K562 (cell line): Measurements from ENCODE around the gene MED15. TPM values are rescaled to one million over a fixed set of nuclear protein-coding genes. Genes with fewer than 3 reads are reported as not detected.

Experiments
- ATF1 ChIP-seq, 2 experiments: fragments of 450-650 bp in 1 of 2; IDR thresholded peaks; 2 replicates each; pipeline ENCODE4 v1.6.1; 2016; ENCODE audit warnings: missing compliant biosample characterization in 1 of 2, missing genetic modification characterization in 1 of 2
- CHCHD3 ChIP-seq: fragments of 250-450 bp; sonication (Bioruptor Pico); IDR thresholded peaks from 2 replicates; pipeline ENCODE4 v2.1.2; 2022; ENCODE audit warnings: mild to moderate bottlenecking
- CTBP1 ChIP-seq: fragments of 450-650 bp; IDR thresholded peaks from 2 replicates; pipeline ENCODE4 v1.6.1; 2016; ENCODE audit warnings: borderline replicate concordance
- CTCF ChIP-seq, 3 experiments: IDR thresholded peaks in 2 of 3; conservative IDR thresholded peaks in 1 of 3; 2 replicates each; pipeline ENCODE4 v1.5.1; 2011 to 2012; ENCODE audit warnings: low read length in 3 of 3, mild to moderate bottlenecking in 3 of 3, control low read depth in 2 of 3, improper control_type of control experiment in 1 of 3, inconsistent platforms in 1 of 3, low read depth in 1 of 3, mixed read lengths in 1 of 3, moderate library complexity in 1 of 3; ENCODE audit not compliant: insufficient read depth in 2 of 3
- E2F5 ChIP-seq: sonication (generic); formaldehyde crosslinking; IDR thresholded peaks from 2 replicates; pipeline ENCODE4 v1.8.0; 2022; ENCODE audit warnings: mild to moderate bottlenecking, missing genetic modification reagents
- FOXA3 ChIP-seq, 2 experiments: fragments of 450-650 bp in 1 of 2; sonication (generic) in 1 of 2; formaldehyde crosslinking; IDR thresholded peaks in 1 of 2; conservative IDR thresholded peaks in 1 of 2; 2 replicates each; pipeline versions ENCODE4 v1.4.0 to v1.8.0; 2020 to 2022; ENCODE audit warnings: mild to moderate bottlenecking in 2 of 2, missing genetic modification reagents in 1 of 2
- HDGF ChIP-seq: fragments of 450-650 bp; IDR thresholded peaks from 2 replicates; pipeline ENCODE4 v1.6.1; 2016
- HMGXB4 ChIP-seq: sonication (generic); formaldehyde crosslinking; IDR thresholded peaks from 2 replicates; pipeline ENCODE4 v1.8.1; 2023; ENCODE audit warnings: mild to moderate bottlenecking, missing genetic modification reagents
- MED1 ChIP-seq: sonication (generic); formaldehyde crosslinking; IDR thresholded peaks from 2 replicates; pipeline ENCODE4 v1.8.1; 2023; ENCODE audit warnings: missing genetic modification reagents, borderline replicate concordance
- MYBL2 ChIP-seq, 2 experiments: fragments of 450-650 bp in 1 of 2; sonication (generic) in 1 of 2; formaldehyde crosslinking in 1 of 2; IDR thresholded peaks; 2 replicates each; pipeline versions ENCODE4 v1.6.1 to v1.8.1; 2017 to 2022; ENCODE audit warnings: borderline replicate concordance in 1 of 2, inconsistent platforms in 1 of 2, low read depth in 1 of 2, mild to moderate bottlenecking in 1 of 2, missing genetic modification reagents in 1 of 2, moderate library complexity in 1 of 2
- MYC ChIP-seq, 2 experiments: fragments of 250-450 bp in 1 of 2; sonication (Bioruptor Pico) in 1 of 2; IDR thresholded peaks; 2 replicates each; pipeline versions ENCODE4 v1.5.1 to v1.6.1; 2012 to 2021; ENCODE audit warnings: low read depth in 2 of 2, borderline replicate concordance in 1 of 2, improper control_type of control experiment in 1 of 2, low read length in 1 of 2, mild to moderate bottlenecking in 1 of 2, moderate library complexity in 1 of 2
- NCOA2 ChIP-seq, 2 experiments: fragments of 450-650 bp; IDR thresholded peaks; 2 replicates each; pipeline ENCODE4 v1.6.1; 2018; ENCODE audit warnings: mild to moderate bottlenecking in 2 of 2, moderate library complexity in 1 of 2; ENCODE audit not compliant: partially characterized antibody in 2 of 2
- NEUROD1 ChIP-seq: fragments of 150-350 bp; IDR thresholded peaks from 2 replicates; pipeline ENCODE4 v1.6.1; 2014; ENCODE audit warnings: borderline replicate concordance, low read length, low read depth; ENCODE audit not compliant: partially characterized antibody
- PYGO2 ChIP-seq: fragments of 450-650 bp; IDR thresholded peaks from 2 replicates; pipeline ENCODE4 v1.6.1; 2016; ENCODE audit warnings: mild to moderate bottlenecking, missing genetic modification characterization, moderate library complexity, missing compliant biosample characterization
- SAFB ChIP-seq: fragments of 200-400 bp; formaldehyde crosslinking; IDR thresholded peaks from 2 replicates; pipeline ENCODE4 v1.6.1; 2017; ENCODE audit warnings: low read depth, low read length, borderline replicate concordance
- SPI1 ChIP-seq: IDR thresholded peaks from 2 replicates; pipeline ENCODE4 v1.6.1; 2011; ENCODE audit warnings: low read depth, low read length, control low read depth, borderline replicate concordance
- STAT5B ChIP-seq: fragments of 250-450 bp; sonication (Bioruptor Pico); IDR thresholded peaks from 2 replicates; pipeline ENCODE4 v1.8.0; 2021; ENCODE audit warnings: mild to moderate bottlenecking, inconsistent platforms
- STAT6 ChIP-seq: sonication (generic); formaldehyde crosslinking; IDR thresholded peaks from 2 replicates; pipeline ENCODE4 v1.8.1; 2023; ENCODE audit warnings: mild to moderate bottlenecking, missing genetic modification reagents
- ZNF436 ChIP-seq: fragments of 250-450, 450-650 bp; sonication (Bioruptor Pico); formaldehyde crosslinking; IDR thresholded peaks from 2 replicates; pipeline ENCODE4 v1.7.0; 2020; ENCODE audit warnings: mild to moderate bottlenecking
- polyA plus RNA-seq, 8 experiments: library from polyadenylated mRNA; depleted of rRNA in 4 of 8; stranded (reverse) in 5 of 8; unstranded in 3 of 8; fragments of >200 nt; fragmentation: Nextera tagmentation in 2 of 8; fragmentation: Illumina TruSeq in 1 of 8; extraction: Ambion mirVana in 2 of 8; extraction: Trizol in 1 of 8; gene quantifications; 2 replicates each; pipeline versions ENCODE4 v1.2.1 to v1.2.3, GENCODE V29; 2011 to 2014; ENCODE audit warnings: inconsistent platforms in 1 of 8, missing spikeins in 1 of 8
- total RNA-seq, 7 experiments: library from RNA; depleted of rRNA in 6 of 7; stranded (reverse); fragments of >200 nt in 6 of 7; fragmentation: Illumina TruSeq in 2 of 7; extraction: Trizol in 2 of 7; gene quantifications; 2 replicates each; pipeline versions ENCODE4 v1.2.1 to v1.2.3, GENCODE V29; 2011 to 2021; ENCODE audit warnings: low replicate concordance in 1 of 7

MED15 gene
- total and polyA plus RNA-seq, 9 of the 15 experiments (the other 6 are each of a cell fraction or from before 2014, with no cell fraction given), result 4.0 to 271 (median 60.1) TPM

- TF ChIP-seq CTCF (IDR thresholded peaks at IDR 0.05 in 2 of 3, conservative IDR thresholded peaks at IDR 0.05 in 1 of 3; ENCODE audit: insufficient read depth in 2 of 3, low read depth in 1 of 3, low read length in 3 of 3), result peak; percentile 59 to 77 (median 65)
- TF ChIP-seq MYC (IDR thresholded peaks at IDR 0.05; ENCODE audit: low read depth, low read length), result no peak
- peak; percentile 16; the same call in 1 of the 2 replicates for TF ChIP-seq MYC (CRISPR knock-in tag; IDR thresholded peaks at IDR 0.05; ENCODE audit: borderline replicate concordance, low read depth)
- peak in 1 of 2 experiments; percentile 67; a peak in 1 of 4 replicates for TF ChIP-seq FOXA3 (CRISPR knock-in tag; conservative IDR thresholded peaks at IDR 0.05 in 1 of 2, IDR thresholded peaks at IDR 0.05 in 1 of 2)
- TF ChIP-seq HMGXB4 (CRISPR knock-in tag), result 0 out of 2 replicates have a peak, but pooled peaks have one; percentile 62
- TF ChIP-seq HDGF, result 0 out of 2 replicates have a peak, but pooled peaks have one; percentile 55
- 0 out of 2 replicates have a peak, but pooled peaks have one; percentile 59 for TF ChIP-seq MED1 (CRISPR knock-in tag)
- no peak for TF ChIP-seq NCOA2 (IDR thresholded peaks at IDR 0.05; ENCODE audit: partially characterized antibody in 2 of 2)
- TF ChIP-seq PYGO2 (tag), result no peak
- TF ChIP-seq SPI1, result no peak
- TF ChIP-seq STAT6 (CRISPR knock-in tag), result 0 out of 2 replicates have a peak, but pooled peaks have one; percentile 22
- no peak for TF ChIP-seq ZNF436
- no peak for TF ChIP-seq NEUROD1
- no peak for TF ChIP-seq STAT5B
- TF ChIP-seq E2F5, result peak; percentile 68; the same call in 1 of the 2 replicates
- 0 out of 2 replicates have a peak, but pooled peaks have one; percentile 38 for TF ChIP-seq ATF1 (CRISPR knock-in tag; IDR thresholded peaks at IDR 0.05)
- no peak for TF ChIP-seq ATF1 (tag; IDR thresholded peaks at IDR 0.05)
- no peak for TF ChIP-seq MYBL2 (IDR thresholded peaks at IDR 0.05; ENCODE audit: low read depth)
- TF ChIP-seq MYBL2 (CRISPR knock-in tag; IDR thresholded peaks at IDR 0.05; ENCODE audit: borderline replicate concordance), result no peak
- TF ChIP-seq SAFB, result no peak
- peak; percentile 40; the same call in 1 of the 2 replicates for TF ChIP-seq CTBP1
- 0 out of 2 replicates have a peak, but pooled peaks have one; percentile 42 for TF ChIP-seq CHCHD3 (CRISPR knock-in tag)
These were observed 60.6 kb downstream of the MED15 start (continued) for GRCh38 chr22:20567993-20568417.
